H1 (cell line): Measurements from ENCODE around the gene ZRANB1.

ENCODE experiments used
- CTCF ChIP-seq, 3 experiments: IDR thresholded peaks; 1 replicate in 2 of 3; 2 replicates in 1 of 3; pipeline versions ENCODE4 v1.5.1 to v1.6.1; 2011; ENCODE audit warnings: low read length in 3 of 3, mild to moderate bottlenecking in 3 of 3, inconsistent platforms in 2 of 3, low read depth in 1 of 3, moderate library complexity in 1 of 3; ENCODE audit not compliant: insufficient read depth in 1 of 3; ENCODE audit errors: control extremely low read depth in 1 of 3
- EZH2 ChIP-seq: fragments of 200-600 bp; sonication (generic); IDR thresholded peaks from 2 replicates; pipeline ENCODE4 v1.7.1; 2012; ENCODE audit warnings: low read depth, mild to moderate bottlenecking, moderate library complexity, low read length, inconsistent platforms; ENCODE audit not compliant: severe bottlenecking
- GABPA ChIP-seq: IDR thresholded peaks from 2 replicates; pipeline ENCODE4 v1.6.1; 2011; ENCODE audit warnings: mild to moderate bottlenecking, low read length, moderate library complexity, borderline replicate concordance; ENCODE audit not compliant: insufficient read depth
- SIN3A ChIP-seq, 2 experiments: IDR thresholded peaks in 1 of 2; conservative IDR thresholded peaks in 1 of 2; 2 replicates each; pipeline ENCODE4 v1.6.1; 2011 to 2012; ENCODE audit warnings: low read length in 2 of 2, improper control_type of control experiment in 1 of 2, low read depth in 1 of 2, mild to moderate bottlenecking in 1 of 2
- TAF7 ChIP-seq: optimal IDR thresholded peaks from 2 replicates; pipeline ENCODE3; 2011; ENCODE audit warnings: low read depth, mild to moderate bottlenecking, inconsistent platforms, low read length, moderate library complexity, borderline replicate concordance

GRCh38 chr10:124921261-124921660 is 20.7 kb upstream of the ZRANB1 start:
- no peak for TF ChIP-seq GABPA
- no peak for TF ChIP-seq EZH2
- no peak for TF ChIP-seq TAF7
- TF ChIP-seq CTCF (IDR thresholded peaks at IDR 0.05; ENCODE audit: control extremely low read depth in 1 of 3, insufficient read depth in 1 of 3, low read depth in 1 of 3, low read length in 3 of 3), result no peak
- TF ChIP-seq SIN3A (conservative IDR thresholded peaks at IDR 0.05 in 1 of 2, IDR thresholded peaks at IDR 0.05 in 1 of 2; ENCODE audit: low read depth in 1 of 2, low read length in 2 of 2), result no peak
